Stimulated activated CD4-positive, alpha-beta T cell treated with anti-CD3 and anti-CD28 coated beads, Interleukin-12 subunit alpha, Interleukin-12 subunit beta, amount 100 ng/mL, for 4 hours (primary cell): ENCODE data around the gene UBL3.

Experiments used
- DNase-seq: peaks from one replicate; pipeline ENCODE4 v3.0.0-alpha.2; 2020

UBL3 gene

DNA sequence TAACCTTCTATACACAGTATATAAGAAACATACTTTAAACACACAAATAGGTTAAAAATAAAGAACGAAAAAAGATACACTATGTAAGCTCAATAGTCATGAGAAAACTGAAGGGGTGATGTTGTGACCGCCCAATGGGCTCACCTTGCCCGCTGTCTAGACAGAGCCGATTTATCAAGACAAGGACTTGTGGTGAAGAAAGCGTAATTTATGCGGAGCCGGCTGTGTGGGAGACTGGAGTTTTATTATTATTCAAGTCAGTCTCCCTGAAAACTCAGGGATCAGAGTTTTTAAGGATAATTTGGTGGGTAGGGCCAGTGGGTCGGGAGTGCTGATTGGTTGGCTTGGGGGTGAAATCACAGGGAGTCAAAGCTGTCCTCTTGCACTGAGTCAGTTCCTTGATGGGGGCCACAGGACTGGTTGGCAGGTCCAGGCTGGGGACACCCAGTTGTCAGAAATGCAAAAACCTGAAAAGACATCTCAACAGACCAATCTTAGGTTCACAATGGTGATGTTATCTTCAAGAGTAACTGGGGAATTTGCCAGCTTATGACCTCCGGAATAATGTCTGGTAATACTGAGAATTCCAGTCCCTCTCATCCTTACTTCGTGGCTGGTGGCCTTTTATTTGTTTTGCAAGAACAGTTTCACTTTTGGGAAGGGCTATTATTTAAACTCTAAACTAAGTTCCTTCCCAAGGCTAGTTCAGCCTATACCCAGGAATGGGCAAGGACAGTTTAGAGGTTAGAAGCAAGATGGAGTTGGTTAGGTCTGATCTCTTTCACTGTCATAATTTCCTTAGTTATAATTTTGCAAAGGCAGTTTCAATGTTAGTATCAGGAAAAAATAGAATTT is 96.6 kb downstream of the UBL3 start:
- DNase-seq = no peak

DNA sequence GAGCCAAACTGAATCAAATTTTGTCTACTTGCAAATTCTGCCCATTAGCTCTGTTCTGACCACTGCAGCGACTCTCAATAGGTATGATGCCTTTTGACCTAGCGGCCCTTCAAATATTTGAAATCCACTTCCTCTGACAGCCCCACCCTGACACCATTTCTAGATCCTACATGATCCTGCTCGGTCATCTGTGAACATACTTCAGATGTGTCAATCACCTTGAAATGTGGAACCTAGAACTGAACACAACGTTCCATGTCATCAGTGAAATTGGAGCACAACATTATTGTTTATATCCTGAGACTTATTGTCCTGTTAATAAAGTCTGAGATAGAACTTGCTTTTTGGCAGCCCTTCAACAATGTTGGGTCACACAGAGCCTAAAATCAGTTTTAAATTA is 98.2 kb downstream of the UBL3 start:
- no peak for DNase-seq

DNA sequence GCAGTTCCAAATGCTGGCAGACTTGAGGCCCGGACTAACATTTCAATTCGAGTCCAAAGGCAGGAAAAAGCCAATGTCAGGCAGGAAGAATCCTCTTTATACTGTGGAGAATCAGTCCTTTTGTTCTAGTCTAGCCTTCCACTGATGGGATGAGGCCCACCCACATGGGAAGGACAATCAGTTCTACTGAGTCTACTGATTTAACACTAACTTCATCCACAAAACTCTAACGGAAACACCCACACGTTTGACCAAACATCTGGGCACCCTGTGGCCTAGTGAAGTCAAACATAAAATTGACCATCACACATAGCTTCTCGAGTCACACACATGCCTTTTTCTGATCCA is 100.3 kb downstream of the UBL3 start:
- DNase-seq = no peak

DNA sequence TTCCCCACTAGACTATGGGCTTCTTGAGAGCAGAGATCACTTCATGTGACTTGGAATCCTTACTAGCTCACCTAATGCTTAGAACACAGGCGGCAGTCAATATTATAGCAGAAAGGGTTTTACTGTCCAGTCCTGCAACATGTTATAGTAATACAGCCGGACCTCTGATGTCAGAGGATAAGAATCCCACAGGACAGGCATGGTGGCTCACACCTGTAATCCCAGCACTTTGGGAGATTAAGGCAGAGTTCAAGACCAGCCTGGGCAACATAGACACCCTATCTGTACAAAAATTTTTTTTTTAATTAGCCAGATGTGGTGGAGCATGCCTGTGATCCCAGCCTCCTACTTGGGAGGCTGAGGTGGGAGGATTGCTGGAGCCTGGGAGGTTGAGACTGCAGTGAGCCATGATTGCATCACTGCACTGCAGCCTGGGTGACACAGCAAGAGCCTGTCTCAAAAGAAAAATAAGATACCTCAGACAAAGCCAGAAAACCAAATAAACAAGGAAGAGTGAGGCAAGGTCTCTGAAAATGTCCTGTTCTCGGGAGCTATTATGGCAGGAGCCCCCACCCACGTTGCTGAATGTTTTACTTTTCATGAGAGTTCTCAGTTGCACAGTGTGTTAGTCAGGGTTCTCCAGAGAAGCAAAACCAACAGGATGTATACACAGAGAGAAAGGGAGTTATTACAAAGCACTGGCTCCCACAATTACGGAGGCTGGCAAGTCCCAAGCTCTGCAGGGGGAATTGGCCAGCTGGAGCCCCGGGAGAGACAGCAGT is 100.8 kb downstream of the UBL3 start:
- no peak for DNase-seq

DNA sequence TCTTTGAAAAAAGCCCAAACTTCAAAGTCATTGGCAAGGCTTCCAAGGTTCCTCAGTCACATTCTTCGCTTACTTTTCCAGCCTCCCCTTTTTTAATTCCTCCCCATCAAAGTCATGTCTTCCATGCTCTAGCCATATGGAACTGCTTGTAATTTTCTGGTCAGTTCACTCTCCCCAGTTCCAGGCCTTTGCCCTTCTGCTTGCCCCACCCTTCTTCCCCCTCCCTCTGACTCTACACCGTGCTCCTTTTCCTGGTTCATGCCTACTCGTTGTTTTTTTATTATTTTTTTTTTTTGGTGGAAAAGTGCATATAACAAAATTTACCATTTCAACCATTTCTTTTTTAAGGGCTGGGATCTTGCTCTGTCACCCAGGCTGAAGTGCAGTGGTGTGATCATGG is 102.3 kb downstream of the UBL3 start:
- DNase-seq = no peak

DNA sequence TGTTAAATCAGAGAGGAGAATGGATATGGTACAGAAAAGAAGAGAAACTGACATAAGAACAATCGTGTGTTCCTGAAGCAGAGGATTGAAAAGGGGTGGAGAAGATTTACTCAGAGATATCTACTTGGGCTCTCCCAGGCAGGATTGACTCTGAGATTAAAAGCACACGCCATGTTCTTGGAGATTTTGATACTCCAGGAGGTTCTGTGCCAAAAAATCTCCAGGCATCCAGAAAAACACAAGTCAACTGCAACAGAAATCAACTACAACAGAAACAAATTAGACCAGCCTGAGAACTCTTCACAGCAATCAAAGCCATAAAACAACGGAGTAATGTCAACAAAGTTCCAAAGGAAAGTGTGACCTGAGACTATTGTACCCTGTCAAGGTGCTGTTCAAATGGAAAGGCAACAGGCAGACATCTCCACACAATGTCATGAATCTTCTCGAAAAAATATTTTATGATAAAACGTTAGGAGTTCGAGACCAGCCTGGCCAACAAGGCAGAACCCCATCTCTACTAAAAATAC is 104.2 kb downstream of the UBL3 start:
- DNase-seq = no peak

DNA sequence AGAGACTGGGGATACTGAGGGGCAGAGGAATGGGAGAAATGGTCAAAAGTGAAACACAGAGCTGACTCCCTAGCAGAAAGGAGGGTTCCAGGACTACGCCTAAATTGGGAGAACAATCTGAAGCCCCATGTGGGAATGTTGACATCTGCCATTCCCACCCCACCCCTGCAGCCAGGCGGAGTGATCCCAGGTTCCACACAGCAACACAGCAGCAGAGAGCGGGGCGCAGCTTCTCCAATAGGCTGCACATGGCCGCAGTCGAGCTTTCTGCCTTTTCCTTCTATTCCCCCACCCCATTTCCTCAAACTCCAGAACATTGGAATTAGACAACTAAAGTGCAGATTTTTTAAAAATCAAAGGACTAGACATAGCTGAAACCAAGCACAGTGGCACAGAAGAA is 104.7 kb downstream of the UBL3 start:
- no peak for DNase-seq

DNA sequence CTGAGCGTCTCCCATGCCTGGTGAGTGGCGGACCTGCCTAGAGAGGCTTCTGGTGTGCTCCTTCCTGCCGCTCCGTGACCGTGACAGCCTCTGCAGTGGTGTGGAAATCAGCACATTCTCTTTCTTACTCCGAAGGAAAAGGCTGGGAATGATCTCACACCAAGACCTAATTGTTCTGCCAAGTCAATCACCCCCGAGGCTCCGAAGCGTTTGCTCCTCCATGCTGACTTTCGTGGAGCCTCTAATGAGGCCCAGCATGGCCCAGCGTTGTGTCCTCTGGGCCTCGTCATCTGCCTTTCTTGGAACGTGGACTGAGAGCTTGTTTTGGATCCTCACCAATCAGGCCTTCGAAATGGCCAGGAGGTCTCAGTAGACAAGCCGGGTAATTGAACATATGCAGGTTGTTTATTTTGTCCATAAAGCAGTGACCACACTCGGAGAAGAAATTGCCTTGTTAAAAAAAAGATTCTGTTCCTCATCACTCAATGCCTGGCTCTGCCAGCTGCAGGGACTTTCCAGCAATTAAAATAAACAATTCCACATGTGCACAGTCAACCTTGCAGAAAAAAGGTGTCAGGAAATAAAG is 107.1 kb downstream of the UBL3 start:
- DNase-seq = no peak

DNA sequence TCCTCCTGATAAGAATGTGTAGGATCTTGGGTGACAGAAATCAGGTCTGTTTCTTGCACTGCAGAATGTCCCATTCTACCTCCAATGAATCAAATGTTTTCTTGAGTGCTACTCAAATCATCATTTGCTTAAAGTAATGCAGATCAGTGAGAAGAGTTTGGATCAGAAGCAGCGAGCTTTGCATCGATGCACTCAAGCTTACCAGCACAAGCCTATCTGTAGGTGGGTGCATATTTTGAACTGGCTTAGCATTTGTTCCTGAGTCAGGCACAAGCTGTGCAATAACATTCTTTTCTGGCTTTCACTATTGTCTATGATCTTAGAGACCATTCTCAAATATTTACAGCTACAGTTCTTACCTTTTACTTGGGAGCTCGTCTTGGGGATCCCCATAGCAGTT is 109.5 kb downstream of the UBL3 start:
- DNase-seq = no peak

DNA sequence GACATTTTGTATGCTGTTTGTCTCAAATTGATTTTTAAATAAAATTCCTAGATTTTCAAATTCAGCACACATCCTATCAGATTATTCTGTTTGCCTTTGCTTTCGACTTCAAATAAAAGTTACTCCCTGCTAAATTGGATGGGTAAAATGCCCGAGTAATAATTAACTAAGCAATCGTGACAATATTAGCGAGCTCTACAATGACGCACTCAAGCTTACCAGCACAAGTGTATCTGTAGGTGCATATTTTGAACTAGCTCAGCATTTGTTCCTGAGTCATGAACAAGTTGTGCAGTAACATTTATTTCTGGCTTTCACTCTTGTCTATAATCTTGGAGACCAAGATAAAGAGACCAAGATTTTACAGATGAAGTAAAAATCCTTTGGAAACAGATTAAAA is 113.4 kb downstream of the UBL3 start:
- no peak for DNase-seq

DNA sequence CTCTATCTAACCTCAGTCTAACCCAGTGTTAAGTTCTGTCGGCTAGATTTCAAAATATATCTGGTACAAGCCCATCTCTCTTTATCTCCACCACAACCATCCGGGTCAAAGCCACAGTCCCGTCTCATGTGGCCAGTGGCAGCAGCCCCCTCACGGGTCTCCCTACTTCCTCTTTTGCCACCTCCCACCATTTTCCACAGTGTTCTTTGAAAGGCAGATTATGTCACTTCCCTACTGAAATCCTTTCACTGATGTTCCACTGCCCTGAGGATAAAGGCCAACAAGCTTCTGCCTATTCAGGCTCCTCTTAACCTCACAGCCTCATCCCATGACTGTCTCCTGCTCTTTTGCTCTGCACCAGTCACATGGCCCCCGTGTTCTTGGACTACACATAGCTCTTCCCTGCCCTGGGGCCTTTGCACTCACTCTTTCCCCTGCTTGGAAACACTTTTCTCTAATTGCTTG is 117.2 kb downstream of the UBL3 start:
- no peak for DNase-seq

DNA sequence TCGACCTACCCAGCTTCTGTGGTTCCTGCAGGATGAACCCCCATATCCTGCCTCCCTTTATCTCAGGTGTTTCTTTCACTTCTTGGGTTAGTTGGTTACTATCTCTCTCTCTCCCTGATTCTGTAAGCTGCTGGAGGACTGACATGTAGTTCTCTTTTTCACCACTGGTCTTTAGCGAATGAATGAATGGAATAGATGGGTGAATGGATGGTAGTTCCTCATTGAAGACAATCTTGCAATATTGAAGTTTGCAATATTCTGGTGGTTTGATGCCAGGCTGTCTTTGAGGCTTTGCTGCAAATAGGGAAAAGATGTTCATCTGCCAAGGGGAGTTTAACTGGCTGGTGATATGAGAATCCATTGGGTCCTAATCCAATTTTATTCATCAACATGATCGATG is 120.2 kb downstream of the UBL3 start:
- no peak for DNase-seq

DNA sequence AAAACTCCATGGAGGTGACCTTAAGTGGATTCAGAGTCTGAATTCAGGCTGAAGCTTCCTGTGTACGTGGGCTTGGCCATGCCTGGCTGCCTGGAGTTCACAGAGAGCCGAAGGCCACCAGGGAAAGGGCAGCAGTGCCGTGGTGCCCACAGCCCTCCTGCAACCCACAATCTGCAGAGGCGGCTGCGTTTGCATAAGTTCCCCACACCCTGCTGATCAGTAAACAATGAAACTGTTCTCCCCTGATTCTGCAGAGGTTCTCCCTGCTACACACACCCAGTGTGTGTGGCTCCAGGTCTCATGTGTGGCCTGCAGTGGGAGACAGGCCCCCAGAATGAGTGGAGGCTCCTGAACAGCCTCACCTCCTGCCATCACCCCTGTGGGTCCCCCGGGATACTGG is 128.0 kb downstream of the UBL3 start:
- no peak for DNase-seq

DNA sequence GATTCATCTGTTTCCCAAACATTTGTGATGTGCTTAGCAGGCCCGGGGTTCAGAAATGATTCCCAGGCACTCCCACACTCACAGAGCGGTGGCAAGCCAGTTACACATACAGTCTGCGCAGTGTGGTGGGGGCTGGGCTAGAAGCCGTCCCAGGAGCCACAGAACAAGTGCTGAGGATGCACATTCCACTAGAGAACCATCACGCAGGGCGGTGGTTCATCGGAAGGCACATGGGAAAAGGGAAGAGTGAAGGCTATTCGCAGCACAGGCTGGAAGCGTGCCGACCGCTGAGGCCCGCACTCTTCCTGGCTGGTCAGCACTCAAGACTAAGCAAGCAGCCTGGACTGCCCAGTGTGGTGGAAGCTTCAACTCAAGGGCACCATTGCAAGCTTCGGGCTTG is 128.7 kb downstream of the UBL3 start:
- DNase-seq = no peak

DNA sequence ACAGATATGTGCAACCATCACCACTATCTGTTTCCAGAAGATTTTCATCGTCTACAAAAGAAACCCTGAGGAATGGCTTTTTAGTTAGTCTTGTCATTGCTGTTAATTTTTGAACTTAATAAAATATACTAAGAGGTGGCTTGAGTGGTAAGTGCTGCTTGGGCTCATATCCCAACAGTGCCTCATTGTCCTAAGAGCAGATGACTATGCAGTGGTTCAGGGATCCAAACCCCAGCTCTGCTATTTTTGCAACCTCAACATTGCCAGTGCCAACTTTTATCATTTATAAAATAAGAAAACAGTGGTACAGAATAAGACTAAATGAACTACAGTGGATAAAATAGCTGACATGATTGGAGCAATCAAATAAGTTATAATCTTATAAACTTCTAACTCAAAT is 131.7 kb downstream of the UBL3 start:
- DNase-seq = no peak

DNA sequence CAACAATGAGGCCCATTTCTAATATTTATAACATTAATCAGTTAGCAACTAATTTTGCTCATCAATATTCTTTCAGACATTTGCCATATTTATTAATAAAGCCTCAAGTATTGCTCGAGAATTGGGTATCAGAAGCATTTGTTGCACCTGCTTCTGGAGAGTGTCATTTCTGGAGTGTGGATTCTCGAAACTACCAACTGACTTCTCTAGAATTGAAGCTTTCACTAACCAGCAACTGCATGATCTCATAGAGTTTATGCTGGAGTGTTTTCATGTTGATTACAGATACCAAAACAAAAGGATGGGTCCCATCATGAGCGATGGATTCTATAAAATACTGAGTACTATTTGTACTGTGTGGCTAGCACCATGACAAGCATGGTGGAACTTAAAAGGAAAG is 133.9 kb downstream of the UBL3 start:
- no peak for DNase-seq
